Stimulated activated CD4-positive, alpha-beta T cell treated with anti-CD3 and anti-CD28 coated beads, Interleukin-15, amount 100 ng/mL, for 1 hour (primary cell): ENCODE data around the gene AKT1.

Experiments
- DNase-seq, 2 donors: peaks; one replicate each; pipeline ENCODE4 v3.0.0-alpha.2; 2020; ENCODE audit warnings: low read depth in 1 of 2, low spot score in 1 of 2

Gene AKT1

DNA sequence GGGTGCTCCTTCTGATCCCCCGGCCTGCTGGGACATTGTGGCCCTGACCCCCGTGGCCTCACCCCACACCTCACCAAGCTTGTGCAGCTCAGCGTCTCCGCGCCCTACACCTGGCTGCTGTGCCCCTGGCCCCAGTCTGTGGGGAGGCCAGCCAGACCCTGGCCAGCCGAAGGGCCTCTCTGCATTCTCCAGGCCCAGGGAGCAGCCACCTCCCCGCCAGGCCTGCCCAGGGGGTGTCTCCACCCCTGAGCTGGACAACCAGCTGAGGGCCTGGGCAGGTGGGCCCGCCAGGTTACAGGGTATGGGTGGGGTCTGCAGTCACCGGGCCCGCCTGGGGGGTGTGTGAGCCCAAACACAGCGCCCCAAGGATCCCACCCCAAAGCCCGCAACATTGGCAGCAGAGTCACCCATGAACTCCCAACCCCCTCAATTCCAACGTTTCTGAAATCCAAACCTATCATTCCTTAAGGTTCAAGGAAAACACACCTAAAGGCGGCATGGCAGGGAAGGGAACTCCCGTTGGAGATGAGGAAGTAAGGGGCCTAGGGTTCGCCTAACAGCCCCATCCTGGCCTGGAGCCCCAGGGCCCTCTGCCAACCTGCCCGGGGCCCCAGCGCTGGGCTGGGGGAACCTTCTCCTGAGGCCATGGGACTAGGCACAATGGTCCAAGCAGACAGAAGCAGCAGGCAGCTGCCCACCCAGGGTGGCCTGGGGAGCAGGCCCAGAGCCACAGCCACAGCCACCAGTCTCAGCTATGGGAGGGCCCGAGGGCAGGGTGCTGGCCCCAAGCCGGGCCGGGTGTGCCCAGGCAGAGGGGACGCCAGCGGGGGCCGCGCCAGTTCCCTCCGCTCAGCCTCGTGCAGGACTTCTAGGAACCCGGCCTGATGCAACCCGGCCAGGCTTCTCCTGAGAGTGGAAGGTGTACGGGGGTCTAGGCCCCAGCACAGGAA lies 8.5 kb downstream of the AKT1 start:
- DNase-seq, result no peak

DNA sequence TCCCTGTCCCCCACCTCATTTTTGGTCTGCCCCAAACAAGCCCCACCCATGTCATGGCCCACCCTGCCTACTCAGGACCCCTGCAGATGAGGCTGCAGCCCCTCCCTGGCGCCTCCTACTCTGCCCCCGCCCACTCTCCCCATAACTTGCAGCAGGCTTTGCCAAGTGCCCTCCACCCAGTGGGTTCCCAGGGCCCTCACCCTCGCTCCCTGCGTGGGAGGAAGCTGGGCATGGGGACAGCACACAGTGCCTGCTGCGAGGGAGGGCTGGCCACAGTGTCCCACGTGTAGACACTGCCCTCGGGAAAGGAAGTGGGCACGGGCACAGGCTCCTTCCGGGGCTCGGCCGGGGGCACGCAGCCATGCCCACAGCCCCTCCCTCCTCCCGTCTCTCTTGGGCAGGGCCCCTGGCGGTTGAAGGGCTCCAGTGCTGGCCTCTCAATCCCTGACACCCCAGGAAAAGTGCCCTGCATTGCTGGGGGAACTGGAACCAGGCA lies 9.4 kb downstream of the AKT1 start:
- DNase-seq, result no peak

DNA sequence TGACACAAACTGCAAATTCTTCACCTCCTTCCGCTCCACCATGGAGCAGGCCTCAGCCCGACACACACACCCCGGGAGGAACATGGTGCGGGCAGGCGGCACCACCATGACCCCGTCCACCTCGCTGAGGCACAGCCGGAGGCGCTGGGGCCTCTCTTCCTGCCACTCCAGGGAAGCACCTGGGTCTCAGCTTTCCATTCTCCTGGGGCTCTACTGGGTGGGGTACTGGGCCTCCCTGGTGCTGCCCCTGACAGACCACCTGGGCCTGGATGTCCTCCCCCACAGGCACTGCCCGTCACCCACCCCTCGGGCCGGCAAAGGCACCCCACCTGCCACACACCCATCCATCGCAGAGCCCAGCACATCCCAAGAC lies 9.9 kb downstream of the AKT1 start:
- no peak for DNase-seq

DNA sequence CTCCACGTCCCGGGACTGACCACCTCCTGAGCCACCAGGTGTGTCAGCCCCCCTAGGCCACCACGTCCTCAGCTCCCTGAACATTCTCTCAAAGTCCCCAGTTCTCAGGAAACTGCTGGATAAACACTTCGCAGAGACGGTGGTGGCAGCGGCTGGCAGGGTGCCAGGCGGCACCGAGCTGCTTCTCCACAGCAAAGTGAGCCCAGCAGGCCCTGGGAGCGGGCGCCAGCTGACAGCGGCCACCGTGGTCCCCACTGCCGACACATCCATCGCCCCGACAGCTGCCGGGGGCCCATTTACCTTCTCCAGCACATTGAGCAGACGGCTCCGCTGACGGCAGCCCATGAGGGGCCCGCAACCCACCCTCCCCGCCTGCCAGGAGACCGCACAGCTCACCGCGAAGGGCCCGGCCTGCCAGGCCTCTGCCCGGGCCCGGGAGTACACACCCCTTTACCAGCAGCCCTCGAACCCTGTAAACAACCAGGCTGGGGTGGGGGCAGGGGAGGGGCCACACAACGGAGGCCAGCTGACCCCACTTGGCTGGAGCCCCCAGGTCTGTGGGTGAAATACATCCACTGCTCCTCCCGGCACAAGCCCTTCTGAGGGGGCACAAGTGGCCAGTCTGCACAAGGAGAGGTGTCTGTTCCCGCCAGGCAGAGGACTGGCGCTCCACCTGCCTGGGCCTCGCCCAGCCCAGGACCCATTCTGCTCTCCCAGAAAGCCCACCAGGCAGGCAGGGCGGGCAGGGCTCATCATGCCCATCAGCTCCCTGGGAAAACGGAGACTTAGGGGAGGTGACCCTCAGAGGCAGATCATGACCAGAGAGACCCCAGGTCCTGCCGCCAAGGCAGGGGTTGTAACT lies 10.5 kb downstream of the AKT1 start:
- DNase-seq, result no peak

DNA sequence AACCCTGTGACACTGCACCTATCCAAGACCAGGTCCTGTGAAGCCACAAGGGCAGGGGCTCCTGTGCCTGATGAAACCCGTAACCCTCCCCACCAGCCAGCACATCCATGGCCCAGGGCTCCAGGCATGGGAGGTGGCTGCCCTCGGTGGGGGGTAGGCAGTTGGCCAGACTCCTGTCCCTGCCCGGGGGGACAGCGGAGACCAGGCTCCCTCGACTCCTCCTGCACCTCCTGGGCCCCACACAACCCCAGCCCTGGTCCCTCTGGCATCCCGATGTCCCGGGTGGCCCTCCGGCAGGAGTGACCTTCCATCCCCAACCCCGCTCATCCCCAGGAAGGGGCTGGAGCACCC lies 11.4 kb downstream of the AKT1 start:
- no peak for DNase-seq

DNA sequence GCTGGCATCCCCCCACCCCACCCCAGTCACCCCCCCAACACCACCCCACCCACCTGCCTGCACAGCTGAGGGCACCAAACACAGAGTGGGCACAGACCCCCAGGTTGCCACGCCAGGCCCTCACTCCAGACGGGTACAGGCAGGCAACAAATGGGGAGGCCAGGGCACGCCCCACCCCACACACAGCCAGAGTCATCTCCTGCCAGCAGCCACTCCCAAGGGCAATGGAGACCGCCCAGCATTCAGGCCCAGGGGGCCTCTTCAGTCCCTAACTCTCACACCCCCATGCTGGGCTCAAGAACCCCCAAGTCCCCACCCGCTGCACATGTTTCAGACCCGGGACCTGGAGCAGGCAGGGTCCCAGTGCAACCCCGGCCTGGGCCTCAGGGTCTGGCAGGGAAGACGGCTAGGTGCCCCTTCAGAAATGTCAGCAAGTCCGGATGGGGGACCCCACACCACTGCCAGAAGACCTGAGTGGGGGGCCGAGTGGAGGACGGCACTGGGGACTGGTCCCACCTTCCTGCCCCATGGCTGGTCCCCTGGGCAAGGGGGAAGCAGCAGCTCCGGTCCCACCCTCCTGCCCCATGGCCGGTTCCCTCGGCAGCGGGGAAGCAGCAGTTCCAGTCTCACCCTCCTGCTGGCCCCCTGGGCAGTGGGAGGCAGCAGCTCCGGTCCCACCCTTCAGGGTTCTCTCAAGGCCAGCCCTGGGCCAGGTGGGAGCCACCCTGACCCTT lies 11.9 kb downstream of the AKT1 start:
- DNase-seq, result no peak

DNA sequence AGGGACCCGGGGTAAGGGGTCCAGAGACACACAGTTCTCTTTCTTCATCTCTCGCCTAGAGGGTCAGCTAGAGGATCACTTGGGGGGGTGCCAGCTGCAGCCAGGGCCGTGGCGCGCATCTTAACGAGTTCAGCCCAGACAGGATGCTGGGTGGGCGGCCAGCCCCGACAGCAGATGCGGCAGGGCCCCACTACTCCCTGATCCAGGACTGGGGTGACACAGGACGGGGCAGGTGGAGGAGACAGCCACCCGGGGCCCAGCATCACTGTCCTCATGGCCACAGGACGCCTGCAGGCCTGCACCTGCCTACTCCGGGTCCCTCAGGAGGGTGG lies 12.8 kb downstream of the AKT1 start:
- DNase-seq, result no peak

DNA sequence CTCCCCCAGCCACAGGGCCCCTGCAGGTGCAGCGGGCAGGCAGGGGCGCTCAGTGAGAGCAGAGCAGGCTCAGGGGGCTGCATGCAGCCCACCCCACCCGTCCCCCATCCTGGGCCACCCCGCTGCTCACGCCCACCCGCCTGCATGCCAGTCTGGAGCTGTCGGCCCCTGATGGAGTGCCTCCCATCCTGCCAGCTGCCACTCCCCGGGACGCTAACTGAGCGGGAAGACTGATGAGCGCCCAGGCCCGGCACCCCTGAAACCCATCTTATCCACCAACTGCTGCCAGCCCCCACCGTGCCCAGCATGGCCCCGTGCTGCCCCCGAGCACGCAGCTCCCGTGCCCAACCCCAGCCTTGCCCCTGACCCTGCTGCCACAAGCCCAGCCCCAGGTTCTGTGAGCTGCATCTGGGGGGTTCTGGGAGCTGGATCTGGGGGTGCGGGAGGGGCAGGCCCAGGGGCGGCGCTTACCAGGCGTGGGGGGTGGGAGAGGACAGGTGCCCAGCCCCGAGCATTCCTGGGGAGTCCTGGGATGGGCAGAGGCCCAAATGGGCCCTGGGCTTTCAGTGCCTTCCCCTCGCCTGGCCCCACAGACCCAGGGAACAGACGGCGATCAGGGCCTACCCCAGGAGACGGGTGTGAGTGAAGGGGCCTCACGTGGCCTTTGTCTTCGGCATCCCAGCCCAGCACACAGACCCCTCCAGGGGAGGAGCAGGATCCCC lies 13.3 kb downstream of the AKT1 start:
- no peak for DNase-seq

DNA sequence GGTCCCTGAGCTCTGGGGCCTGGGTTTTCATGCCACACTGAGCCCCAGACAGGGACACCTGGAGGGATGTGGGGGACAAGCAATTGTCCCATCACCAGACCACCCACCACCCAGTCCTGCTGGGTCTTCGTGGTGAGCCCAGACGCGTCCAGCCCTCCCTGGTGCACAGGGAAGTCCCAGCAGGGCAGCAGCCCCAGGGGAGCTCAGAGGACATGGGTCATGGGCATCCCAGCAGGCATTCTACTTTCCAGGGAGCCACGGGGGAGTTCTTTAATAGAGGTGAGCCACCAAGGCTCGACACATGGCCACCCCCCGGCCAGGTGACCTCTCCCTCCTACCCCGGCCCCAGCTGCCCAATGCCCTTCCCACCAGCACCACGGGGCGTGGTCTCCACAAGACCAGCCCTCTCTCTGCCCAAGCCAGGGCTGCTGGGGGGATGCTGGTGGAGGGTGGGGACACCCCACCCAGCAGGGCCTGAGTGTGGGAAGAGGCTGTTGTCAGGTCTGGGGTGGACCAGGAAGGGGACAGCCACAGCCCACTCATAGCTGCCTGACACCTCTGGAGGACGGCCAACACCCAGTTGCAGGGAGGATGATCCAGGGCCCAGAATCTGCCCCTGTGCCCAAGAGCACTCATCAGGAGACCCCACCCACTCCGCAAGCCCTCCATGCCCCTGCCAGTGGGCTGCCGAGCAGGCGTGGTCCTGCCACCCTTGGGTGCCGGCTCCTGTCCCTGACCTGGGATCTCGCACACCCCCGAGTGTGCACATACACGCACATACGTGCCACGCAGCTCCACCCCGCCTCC lies 14.1 kb downstream of the AKT1 start:
- no peak for DNase-seq

DNA sequence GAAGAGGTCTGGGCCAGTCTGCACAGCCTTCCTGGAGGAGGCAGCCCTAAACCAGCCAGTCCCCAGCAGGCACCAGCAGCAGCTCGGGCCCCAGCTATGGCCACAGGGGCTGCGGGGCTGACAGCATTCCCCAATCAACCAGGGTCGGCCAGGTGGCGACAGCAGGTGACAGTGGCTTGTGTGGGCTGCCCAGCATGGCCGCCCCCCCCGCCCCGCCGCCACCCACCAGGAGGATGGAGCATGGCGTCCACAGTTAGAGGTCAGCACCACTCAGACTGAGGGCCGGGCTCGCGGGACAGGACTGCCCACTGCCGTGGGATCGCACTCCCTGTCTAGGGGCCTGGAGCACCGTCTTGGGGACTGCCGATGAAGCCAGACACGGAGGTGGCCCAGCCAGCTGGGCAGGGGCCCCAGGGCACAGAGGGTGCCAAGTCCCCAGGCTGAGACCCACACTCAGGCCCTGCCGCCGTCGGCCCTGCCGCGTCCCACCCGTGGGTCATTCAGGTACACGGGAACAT lies 15.0 kb downstream of the AKT1 start:
- no peak for DNase-seq

DNA sequence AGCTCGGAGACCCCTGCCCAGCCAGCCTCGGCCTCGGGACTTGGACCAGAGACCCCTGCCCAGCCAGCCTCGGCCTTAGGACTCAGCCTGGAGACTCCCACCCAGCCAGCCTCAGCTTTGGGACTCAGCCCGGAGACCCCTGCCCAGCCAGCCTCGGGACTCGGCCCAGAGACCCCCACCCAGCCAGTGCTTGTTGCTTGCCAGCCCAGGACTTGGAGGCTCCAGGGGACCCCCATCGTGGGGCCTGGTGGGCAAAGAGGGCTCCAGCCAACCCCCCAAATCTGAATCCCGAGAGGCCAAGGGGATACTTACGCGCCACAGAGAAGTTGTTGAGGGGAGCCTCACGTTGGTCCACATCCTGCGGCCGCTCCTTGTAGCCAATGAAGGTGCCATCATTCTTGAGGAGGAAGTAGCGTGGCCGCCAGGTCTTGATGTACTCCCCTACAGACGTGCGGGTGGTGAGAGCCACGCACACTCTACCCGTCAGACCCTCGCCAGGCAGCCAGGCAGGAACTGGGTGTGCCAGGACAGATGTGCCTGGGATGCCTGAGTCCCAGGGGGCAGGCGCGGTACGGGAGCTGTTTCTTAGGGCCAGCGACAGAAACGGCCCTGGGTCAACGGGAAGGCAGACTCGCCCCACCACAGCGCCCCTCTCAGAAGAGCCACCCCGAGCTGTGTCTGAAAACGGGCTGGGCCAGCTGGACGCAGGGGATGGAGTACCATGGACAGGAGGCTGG lies 15.6 kb downstream of the AKT1 start:
- no peak for DNase-seq

DNA sequence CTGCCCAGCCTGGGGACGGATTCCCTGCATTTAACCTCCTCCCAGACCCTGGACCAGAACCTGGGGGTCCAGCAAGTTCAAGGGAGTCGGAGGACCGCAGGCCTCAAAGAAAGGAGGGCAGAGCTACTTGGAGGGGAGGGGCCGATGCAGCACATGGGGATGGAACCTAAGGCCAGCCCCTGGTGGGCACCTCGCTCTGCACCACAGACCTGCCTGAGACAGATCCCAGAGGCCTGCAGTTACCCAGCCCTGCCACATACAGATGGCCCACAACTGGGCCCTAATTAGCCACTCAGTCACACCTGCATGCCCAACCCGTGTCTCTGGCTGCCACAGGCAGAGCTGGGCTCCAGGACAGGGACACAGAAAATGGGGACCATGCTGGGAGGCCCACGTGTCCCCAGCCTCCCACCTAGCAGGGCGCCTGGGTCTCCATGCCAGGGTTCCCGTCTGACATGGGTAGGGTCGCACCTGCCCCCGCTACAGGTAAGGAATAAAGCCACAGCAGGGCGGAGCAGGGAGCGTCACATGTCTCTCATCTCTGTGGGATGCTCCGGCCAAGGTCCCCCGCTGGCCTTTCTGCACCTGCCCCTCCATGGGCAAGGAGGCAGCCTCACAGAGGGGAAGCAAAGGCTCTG lies 16.7 kb downstream of the AKT1 start:
- DNase-seq, result no peak

DNA sequence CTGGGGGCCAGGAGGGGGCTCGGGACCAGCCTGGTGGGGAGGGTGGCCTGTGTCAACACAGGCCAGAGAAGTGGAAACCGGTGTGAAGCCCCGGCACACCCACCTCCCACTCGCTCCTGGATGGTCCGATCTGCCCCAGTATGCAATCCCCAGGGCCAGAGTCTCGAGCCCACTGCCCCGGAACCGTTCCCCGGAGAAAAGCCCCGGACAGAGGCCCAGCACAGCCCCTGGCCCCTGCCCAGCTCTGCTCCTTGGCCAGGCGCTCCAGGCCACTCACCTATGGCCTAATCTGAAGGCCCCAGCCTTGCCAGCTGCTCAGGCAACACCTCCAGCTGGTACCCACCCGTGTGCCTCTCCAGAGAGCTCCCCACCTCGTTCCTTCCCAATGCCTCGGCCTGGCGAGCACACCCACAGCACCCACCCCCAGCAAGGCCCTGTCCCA lies 17.7 kb downstream of the AKT1 start:
- DNase-seq, result no peak

DNA sequence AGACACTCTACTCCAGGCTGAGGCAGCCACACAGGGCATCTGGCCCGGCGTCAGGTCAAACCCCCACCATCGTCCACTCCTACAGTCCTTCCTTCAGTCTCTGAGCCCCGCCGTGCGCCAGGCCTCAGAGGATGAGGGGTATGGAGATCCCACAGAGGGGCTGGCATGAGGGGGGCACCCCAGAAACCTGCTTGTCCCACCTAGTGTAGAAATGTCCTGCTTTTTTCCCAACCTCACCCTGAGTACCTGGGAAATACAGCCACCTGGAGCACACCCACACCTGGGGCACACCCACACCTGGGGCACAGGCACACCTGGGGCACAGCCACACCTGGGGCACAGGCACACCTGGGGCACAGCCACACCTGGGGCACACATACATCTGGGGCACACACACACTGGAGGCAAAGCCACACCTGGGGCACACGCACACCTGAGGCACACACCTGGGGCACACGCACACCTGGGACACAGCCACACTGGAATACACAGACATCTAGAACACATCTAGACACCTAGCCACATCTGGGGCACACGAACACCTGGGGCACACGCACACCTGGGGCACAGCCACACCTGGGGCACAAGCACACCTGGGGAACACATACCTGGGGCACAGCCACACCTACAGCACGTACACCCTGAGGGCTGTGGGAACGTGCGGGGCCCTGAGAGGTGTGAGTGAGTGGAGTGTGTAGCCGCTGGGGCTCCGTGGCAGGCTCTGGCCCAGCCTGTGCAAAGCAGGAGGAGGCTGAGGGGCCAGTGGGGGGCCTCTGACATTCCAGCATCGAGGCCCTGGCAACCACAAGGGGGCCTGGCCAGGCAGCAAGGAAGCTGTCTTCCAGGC lies 18.4 kb downstream of the AKT1 start:
- DNase-seq, result no peak

DNA sequence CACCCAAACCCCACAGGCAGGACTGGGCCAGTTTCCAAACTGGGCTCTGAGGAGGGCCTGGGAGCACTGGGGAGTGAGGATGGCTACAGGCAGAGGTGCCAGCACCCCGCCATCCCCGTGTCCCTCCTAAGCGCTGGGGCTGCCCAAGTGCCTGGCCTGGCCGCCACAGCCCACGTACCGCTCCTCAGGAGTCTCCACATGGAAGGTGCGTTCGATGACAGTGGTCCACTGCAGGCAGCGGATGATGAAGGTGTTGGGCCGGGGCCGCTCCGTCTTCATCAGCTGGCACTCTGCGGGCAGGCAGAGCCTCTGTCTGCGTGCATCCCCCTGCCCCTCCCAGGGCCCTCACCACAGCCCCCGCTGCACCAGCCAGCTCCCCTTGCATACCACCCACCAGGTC lies 19.1 kb downstream of the AKT1 start:
- no peak for DNase-seq

DNA sequence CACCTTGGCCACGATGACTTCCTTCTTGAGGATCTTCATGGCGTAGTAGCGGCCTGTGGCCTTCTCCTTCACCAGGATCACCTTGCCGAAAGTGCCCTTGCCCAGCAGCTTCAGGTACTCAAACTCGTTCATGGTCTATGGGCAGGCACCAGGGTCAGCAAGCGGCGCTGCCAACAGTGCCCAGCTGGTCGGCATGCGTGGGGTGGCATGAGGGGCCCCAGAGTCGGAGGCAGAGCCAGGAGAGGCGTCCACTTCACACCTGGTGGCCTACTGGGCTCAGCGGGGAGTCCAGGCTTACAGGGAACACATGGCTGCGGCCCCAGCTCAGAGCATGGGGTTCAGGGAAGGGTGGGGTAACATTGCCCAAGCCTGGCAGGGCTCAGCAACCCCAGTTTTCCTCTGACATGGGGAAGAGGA lies 20.5 kb downstream of the AKT1 start:
- DNase-seq, result no peak

DNA sequence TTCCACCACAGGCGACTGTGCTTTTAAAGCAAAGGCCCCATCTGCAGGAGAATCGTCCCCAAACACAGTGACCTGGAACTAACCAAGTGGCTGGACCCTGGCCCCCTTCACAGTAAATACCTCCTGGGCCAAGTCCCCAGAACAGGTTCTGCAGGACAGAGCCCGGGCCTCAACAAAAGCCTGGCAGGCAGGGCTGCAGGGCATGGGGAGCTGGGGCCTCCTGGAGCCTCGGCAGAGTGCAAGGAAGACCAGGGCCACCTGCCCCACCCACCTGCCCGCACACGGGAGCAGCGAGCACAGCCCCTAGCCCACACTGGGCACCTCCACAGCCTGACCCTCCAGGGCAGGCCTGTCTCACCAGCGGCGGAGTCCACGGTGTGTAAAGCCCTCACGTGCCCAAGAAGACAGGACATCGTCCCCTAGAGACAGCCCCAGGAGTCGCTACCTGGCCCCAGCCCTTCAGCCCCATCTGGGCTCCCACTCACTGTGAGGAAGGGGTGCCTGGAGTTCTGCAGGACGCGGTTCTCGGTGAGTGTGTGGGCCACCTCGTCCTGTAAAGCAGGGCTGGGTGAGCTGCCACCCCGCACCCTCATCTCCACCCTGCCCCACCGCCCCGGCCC lies 21.0 kb downstream of the AKT1 start:
- no peak for DNase-seq
